Endothelial cell of umbilical vein (primary cell): ENCODE measurements around the gene LRRIQ4. TPM values are rescaled to one million over a fixed set of nuclear protein-coding genes. Genes with fewer than 3 reads are reported as not detected.

Experiments used
- BruUV-seq: library from RNA; stranded (reverse); fragments of 400-500 nt; replicated peaks from 2 replicates; lab custom pipeline; 2021; lab: Mats Ljungman, UMichigan
- CTCF ChIA-PET: fragments of 300-600, 350-600 bp; sonication (Branson Sonifier 250); formaldehyde crosslinking; loops from one replicate; lab custom pipeline; 2021; ENCODE audit warnings: antibody characterized with exemption, inconsistent platforms; lab: Charles Lee
- POLR2A ChIA-PET: fragments of 300-600, 350-600 bp; sonication (Branson Sonifier 250); formaldehyde crosslinking; loops from one replicate; lab custom pipeline; 2021; ENCODE audit warnings: antibody characterized with exemption, inconsistent platforms; lab: Charles Lee
- DNase-seq: peaks from one replicate; pipeline ENCODE4 v3.0.0-alpha.2; 2011; ENCODE audit warnings: low read depth, low spot score
- FAIRE-seq: peaks from 2 replicates; lab custom pipeline; 2011; peaks lifted over from hg19 to GRCh38; lab: Jason Lieb, UNC
- H2AFZ ChIP-seq: 2 replicates; pipeline ENCODE4 v1.6.0; 2012; ENCODE audit warnings: low read depth, low read length, control low read depth, inconsistent platforms
- H3K27ac ChIP-seq: 2 replicates; pipeline ENCODE4 v1.5.1; 2011; ENCODE audit warnings: low read depth, mild to moderate bottlenecking, control low read depth, low read length, moderate library complexity; ENCODE audit not compliant: insufficient read depth
- H3K27me3 ChIP-seq, 2 experiments: 2 replicates each; pipeline versions ENCODE4 v1.6.0 to v1.6.1; 2011; ENCODE audit warnings: low read length in 2 of 2, mixed read lengths in 1 of 2; ENCODE audit not compliant: control insufficient read depth in 2 of 2, insufficient read depth in 2 of 2
- H3K36me3 ChIP-seq, 2 experiments: 2 replicates in 1 of 2; 3 replicates in 1 of 2; pipeline ENCODE4 v1.5.1; 2011; ENCODE audit warnings: low read length in 2 of 2, mild to moderate bottlenecking in 1 of 2, moderate library complexity in 1 of 2; ENCODE audit not compliant: control insufficient read depth in 2 of 2, insufficient read depth in 2 of 2; ENCODE audit errors: extremely low read depth in 1 of 2
- H3K4me1 ChIP-seq: 3 replicates; pipeline ENCODE4 v1.5.1; 2011; ENCODE audit warnings: mild to moderate bottlenecking, low read length; ENCODE audit not compliant: control insufficient read depth, insufficient read depth; ENCODE audit errors: extremely low read depth
- H3K4me2 ChIP-seq: 2 replicates; pipeline ENCODE4 v1.6.1; 2011; ENCODE audit warnings: low read length, control low read depth, mixed read lengths; ENCODE audit not compliant: insufficient read depth
- H3K4me3 ChIP-seq, 3 experiments: fragments of 200-600 bp in 1 of 3; sonication (generic), shearing (Covaris generic) in 1 of 3; replicated peaks in 1 of 3; 2 replicates each; pipeline ENCODE4 v1.5.1; 2011 to 2016; ENCODE audit warnings: control low read depth in 3 of 3, low read length in 3 of 3, mild to moderate bottlenecking in 2 of 3, inconsistent platforms in 1 of 3, low read depth in 1 of 3, moderate library complexity in 1 of 3; ENCODE audit not compliant: insufficient read depth in 1 of 3
- H3K79me2 ChIP-seq: 2 replicates; pipeline ENCODE4 v1.6.0; 2012; ENCODE audit warnings: low read length, inconsistent platforms; ENCODE audit not compliant: control insufficient read depth, insufficient read depth
- H3K9ac ChIP-seq: replicated peaks from 2 replicates; pipeline ENCODE3; 2011; ENCODE audit warnings: low read length, control low read depth; ENCODE audit not compliant: insufficient read depth; ENCODE audit errors: extremely low read depth
- H3K9me1 ChIP-seq: replicated peaks from 3 replicates; pipeline ENCODE4 v1.6.0; 2011; ENCODE audit warnings: mild to moderate bottlenecking, low read length; ENCODE audit not compliant: control insufficient read depth, insufficient read depth; ENCODE audit errors: extremely low read depth
- H3K9me3 ChIP-seq: replicated peaks from 2 replicates; pipeline ENCODE4 v1.5.1; 2012; ENCODE audit warnings: low read length, inconsistent platforms; ENCODE audit not compliant: control insufficient read depth, insufficient read depth
- H4K20me1 ChIP-seq: replicated peaks from 2 replicates; pipeline ENCODE3; 2011; ENCODE audit warnings: mild to moderate bottlenecking, low read length; ENCODE audit not compliant: control insufficient read depth, insufficient read depth; ENCODE audit errors: extremely low read depth
- GATA2 ChIP-seq: IDR thresholded peaks from 2 replicates; pipeline ENCODE4 v1.7.0; 2011; ENCODE audit warnings: low read depth, mild to moderate bottlenecking, moderate library complexity, mixed read lengths, low read length; ENCODE audit not compliant: insufficient read length, insufficient read depth
- JUN ChIP-seq: IDR thresholded peaks from 2 replicates; pipeline ENCODE4 v1.6.1; 2011; ENCODE audit warnings: borderline replicate concordance, low read depth; ENCODE audit not compliant: insufficient read length, insufficient read depth
- POLR2AphosphoS5 ChIP-seq: IDR thresholded peaks from 2 replicates; pipeline ENCODE4 v1.6.1; 2012; ENCODE audit warnings: low read depth, mild to moderate bottlenecking, control low read depth, low read length, moderate library complexity; ENCODE audit not compliant: insufficient read depth
- dilution Hi-C: fragments of 300-500 bp; cut with MboI; formaldehyde crosslinking; loops from one replicate; pipeline ENCODE4 v1.15.0; 2019; ENCODE audit warnings: low sequenced_read_pairs; ENCODE audit not compliant: extremely low pct_ligation_motif_present
- intact Hi-C: fragments of 100-400 bp; cut with micrococcal nuclease; formaldehyde crosslinking; loops from one replicate; pipeline ENCODE4 v1.10.0; 2022
- polyA plus RNA-seq, 4 experiments: library from polyadenylated mRNA; depleted of rRNA in 3 of 4; stranded (reverse) in 3 of 4; unstranded in 1 of 4; fragments of >200 nt; gene quantifications; 2 replicates each; pipeline versions ENCODE4 v1.2.1 to v1.2.3, GENCODE V29; 2011 to 2012; ENCODE audit warnings: missing spikeins in 1 of 4
- total RNA-seq: library from RNA; stranded (reverse); gene quantifications from 2 replicates; pipeline ENCODE4 v1.2.3, GENCODE V29; 2021
- TF ChIP-seq, protein P1 (sequence below): IDR thresholded peaks from 2 replicates; pipeline ENCODE4 v1.6.1; 2011; ENCODE audit not compliant: insufficient read depth, insufficient read length

The LRRIQ4 gene
- total and polyA plus RNA-seq, 2 donors (not counting 3 experiments of a cell fraction or from before 2014, with no cell fraction given) = 0.04 TPM; not detected in 1

DNA sequence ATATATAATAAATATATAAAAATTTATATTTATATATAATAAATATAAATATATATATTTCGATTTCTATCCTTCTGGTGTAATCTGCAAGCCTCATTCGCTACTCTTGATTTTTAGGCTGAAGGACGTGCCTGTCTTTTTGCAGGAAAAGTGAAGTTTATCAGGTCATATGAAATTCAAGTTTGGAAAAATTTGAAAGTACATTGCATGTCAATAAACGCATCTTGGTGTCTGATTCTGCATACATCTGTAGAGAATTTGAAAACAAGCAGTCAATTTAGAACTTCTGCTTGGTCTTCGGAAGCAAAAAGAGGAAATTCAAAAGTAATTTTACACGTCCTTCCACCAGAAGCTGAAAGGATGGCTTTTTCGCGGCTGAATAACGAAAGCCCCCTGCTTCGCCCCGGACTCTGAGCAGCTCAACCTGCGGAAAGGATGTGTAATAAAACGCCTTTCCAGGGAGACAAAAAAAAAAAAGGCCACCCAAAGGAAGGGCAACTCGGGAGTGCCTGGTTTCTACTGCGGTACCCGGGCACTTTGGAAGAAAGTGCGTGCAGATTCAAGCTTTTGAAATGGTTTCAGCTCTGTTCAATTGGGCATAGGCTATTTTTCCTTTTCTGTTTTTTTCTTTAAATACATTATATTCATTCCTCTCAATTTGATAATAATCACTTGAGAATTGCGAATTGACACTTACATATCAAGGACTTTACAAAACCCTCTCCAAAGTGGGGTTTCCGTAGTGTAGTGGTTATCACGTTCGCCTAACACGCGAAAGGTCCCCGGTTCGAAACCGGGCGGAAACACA lies 41.0 kb upstream of the LRRIQ4 start:
- TF ChIP-seq, protein P1, sequence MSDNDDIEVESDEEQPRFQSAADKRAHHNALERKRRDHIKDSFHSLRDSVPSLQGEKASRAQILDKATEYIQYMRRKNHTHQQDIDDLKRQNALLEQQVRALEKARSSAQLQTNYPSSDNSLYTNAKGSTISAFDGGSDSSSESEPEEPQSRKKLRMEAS = no peak
- TF ChIP-seq GATA2 (peak; percentile 89), POLR2AphosphoS5 (peak; percentile 49)
- Histone ChIP-seq H3K36me3 (peaks cover 0 to 3% of the 10 kb centered on the region in 2 experiments), H4K20me1 (no peaks in the 10 kb centered on the region), H3K9ac (peak overlapping the region; percentile 93), H3K4me2 (peak overlapping the region; percentile 98), H3K27me3 (no peaks in the 10 kb centered on the region), H3K4me1 (peaks cover 13% of the 10 kb centered on the region), H3K9me1 (no peaks in the 10 kb centered on the region), H3K9me3 (no peaks in the 10 kb centered on the region), H2AFZ (peak overlapping the region; percentile 77), H3K79me2 (peaks cover 29% of the 10 kb centered on the region), H3K27ac (peak overlapping the region; percentile 94), H3K4me3 (peak overlapping the region; percentile 77 to 94 (median 83))
- DNase-seq (peak; percentile 95), FAIRE-seq (peak; percentile 85)
- ChIA-PET POLR2A (interaction anchor here (0.6 to 0.7 kb wide), 5 partner anchors 23 to 632 kb away, joined by 3 to 10 read pairs (median 4); no protein-coding TSS in a partner anchor), CTCF (interaction anchor here (1.0 kb wide), 1 partner anchor 819 kb away, joined by 3 read pairs; no protein-coding TSS in a partner anchor)
- intact Hi-C loops = loop anchor here (2.0 to 5.0 kb wide), 5 partner anchors 41 to 624 kb away; partner anchors contain the start of genes GPR160, LRRC34, LRRIQ4 and SEC62
- dilution Hi-C loops = no loop called here
- BruUV-seq = no TSS peak

DNA sequence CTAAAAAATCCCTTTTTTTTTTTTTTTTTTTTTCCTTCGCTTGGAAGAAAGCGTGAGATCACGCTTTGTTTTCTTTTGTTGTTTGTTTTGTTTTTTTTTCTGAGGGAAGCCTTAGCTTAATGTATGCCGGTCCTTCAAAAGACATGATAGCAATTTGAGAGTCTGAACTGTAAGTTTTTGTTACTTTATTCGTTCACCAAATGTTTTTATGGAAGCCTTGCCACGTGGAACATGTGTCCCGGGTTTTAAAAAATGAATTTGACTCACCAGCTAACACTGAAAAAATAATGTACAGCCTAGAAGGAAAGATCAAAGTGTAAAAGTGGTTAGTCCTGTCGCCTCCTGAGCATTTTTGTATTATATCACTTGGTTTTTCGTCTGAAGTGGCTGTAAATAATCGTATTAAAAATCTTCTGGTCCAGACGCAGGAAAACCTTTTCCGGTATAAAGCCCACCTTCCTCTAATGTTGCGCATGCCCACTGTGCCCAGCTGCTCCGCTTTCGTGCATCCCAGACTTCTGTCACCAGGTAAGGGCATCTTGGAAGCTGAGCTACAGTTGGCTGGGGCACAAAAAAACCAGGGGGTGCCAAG lies 40.3 kb upstream of the LRRIQ4 start:
- CTCF ChIA-PET = interaction anchor here (1.0 to 1.5 kb wide), 3 partner anchors 8 to 907 kb away, joined by 3 to 5 read pairs (median 4); partner anchors contain the start of gene TERC

More for the DNA sequence above, 40.3 kb upstream of the LRRIQ4 start:
- peaks cover 31% of the 10 kb centered on the region for H3K79me2 ChIP-seq
- TF ChIP-seq JUN (no peak), GATA2 (no peak)
- TF ChIP-seq, protein P1 = peak; percentile 23
- FAIRE-seq = peak; percentile 81
- DNase-seq = peak; percentile 88
- H3K4me1 ChIP-seq = peaks cover 13% of the 10 kb centered on the region
- no peaks in the 10 kb centered on the region for H4K20me1 ChIP-seq
- peak overlapping the region; percentile 75 to 94 (median 77) for H3K4me3 ChIP-seq
- no TSS peak for BruUV-seq
- H3K27me3 ChIP-seq = no peaks in the 10 kb centered on the region
- no peaks in the 10 kb centered on the region for H3K9me1 ChIP-seq
- intact Hi-C loops = loop anchor here (2.0 to 5.0 kb wide), 5 partner anchors 40 to 625 kb away; partner anchors contain the start of genes GPR160, LRRC34, LRRIQ4 and SEC62
- peaks cover 0 to 3% of the 10 kb centered on the region in 2 experiments for H3K36me3 ChIP-seq
- peak overlapping the region; percentile 94 for H3K27ac ChIP-seq
- H3K4me2 ChIP-seq = peak overlapping the region; percentile 98
- dilution Hi-C loops = no loop called here
- POLR2A ChIA-PET = interaction anchor here (0.7 to 1.6 kb wide), 4 partner anchors 24 to 625 kb away, joined by 4 to 10 read pairs (median 5); no protein-coding TSS in a partner anchor
- peak overlapping the region; percentile 37 for H2AFZ ChIP-seq
- H3K9me3 ChIP-seq = no peaks in the 10 kb centered on the region
- H3K9ac ChIP-seq = peak overlapping the region; percentile 93
